Skeletal muscle tissue (tissue), 1 donor: ENCODE measurements around the gene ZBTB40. TPM values are rescaled to one million over a fixed set of nuclear protein-coding genes. Genes with fewer than 3 reads are reported as not detected.

Experiments
- total RNA-seq: library from RNA; depleted of rRNA; stranded (reverse); fragments of >200 nt; gene quantifications from one replicate; pipeline ENCODE4 v1.2.3, GENCODE V29; 2014

ZBTB40 gene
- total RNA-seq, 1 donor from 2014 or later = 9.4 TPM

Other genes with a start within 250 kb of the ZBTB40 start
- not detected for gene EPHA8, start 111.6 kb downstream of the ZBTB40 start, total RNA-seq
- 50.6 TPM for gene C1QA, start 184.8 kb downstream of the ZBTB40 start, total RNA-seq
- 30.3 TPM for gene C1QC, start 191.8 kb downstream of the ZBTB40 start, total RNA-seq
- gene C1QB, start 201.4 kb downstream of the ZBTB40 start, total RNA-seq = 18.3 TPM